GM18870 (cell line): ENCODE measurements around the gene CMA1.
"Not testable (repeated sequence)": the region's sequence is repeated elsewhere in the genome, so short reads cannot be mapped to it uniquely, and the experiment has no call there.

Source experiments
- ATAC-seq: cut with Tn5 transposase; IDR thresholded peaks from one replicate; pipeline ENCODE4 v1.9.1; 2021; ENCODE audit warnings: moderate library complexity; ENCODE audit not compliant: unreplicated experiment

CMA1 gene, protein sequence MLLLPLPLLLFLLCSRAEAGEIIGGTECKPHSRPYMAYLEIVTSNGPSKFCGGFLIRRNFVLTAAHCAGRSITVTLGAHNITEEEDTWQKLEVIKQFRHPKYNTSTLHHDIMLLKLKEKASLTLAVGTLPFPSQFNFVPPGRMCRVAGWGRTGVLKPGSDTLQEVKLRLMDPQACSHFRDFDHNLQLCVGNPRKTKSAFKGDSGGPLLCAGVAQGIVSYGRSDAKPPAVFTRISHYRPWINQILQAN

DNA sequence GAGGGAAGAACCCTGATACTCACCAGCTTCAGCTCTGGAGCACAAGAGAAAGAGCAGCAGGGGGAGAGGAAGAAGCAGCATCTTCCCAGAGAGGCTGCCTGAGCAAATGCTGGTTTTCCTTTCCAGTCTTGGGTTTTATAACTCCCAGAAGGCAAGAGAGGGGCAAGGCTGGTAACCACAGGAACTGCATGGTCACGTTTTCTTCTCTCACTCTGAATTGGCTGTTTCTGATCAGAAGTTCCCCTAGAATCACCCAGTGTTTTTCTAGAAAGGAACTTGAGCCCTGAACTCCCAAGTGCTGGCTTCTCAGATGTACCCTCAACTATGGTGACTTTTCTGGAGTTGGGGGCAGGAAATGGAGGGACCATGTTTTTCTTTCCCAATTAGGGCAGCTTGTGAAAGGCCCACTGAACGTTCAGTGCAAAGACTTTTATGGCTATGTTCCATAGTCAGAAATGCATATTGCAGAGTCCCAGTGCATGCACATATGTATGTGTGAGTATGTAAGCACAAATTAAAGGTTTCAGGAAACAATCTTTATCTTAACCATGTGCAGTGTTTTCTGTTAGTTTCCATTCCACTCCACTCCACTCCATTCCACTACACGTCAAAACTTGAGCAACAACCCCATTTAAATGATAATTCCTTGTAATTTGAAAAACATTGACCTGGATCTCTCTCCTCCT lies at the start of gene CMA1:
Gene CMA1 (minus strand): TSS at position 111 of the 686 bp plus-strand sequence. CDS start 30 bp downstream, at position 81.
- ATAC-seq, result peak; percentile 49

DNA sequence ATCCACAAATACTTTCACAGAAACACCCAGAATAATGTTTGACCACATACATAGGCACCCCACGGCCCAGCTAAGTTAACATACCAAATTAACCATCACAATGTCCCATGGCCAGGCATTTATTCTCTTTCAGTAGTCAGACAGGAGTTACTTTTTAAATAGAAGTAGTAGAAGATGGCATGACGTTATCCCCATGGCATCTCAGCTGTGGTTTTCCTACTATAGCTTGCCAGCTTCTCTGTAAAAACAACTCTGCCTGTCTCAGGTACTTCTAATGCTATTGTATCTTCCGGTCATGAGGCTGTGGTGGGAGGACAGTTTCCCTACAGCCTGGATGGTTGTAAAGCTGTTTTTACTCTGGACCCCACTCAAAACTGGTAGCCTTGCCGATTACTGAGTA lies 48.7 kb upstream of the CMA1 start:
- no peak for ATAC-seq

DNA sequence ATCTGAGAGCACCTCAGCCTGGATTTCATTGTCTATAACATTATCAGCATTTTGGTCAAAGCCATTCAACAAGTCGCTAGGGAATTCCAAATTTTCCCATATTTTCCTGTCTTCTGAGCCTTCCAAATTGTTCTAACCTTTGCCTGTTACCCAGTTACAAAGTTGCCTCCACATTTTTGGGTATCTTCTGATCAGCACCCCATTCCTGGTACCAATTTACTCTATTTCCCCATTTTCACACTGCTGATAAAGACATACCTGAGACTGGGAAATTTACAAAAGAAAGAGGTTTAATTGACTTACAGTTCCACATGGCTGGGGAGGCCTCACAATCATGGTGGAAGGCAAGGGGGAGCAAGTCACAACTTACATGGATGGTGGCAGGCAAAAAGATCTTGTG lies 41.0 kb upstream of the CMA1 start:
- ATAC-seq, result not testable (repeated sequence)

DNA sequence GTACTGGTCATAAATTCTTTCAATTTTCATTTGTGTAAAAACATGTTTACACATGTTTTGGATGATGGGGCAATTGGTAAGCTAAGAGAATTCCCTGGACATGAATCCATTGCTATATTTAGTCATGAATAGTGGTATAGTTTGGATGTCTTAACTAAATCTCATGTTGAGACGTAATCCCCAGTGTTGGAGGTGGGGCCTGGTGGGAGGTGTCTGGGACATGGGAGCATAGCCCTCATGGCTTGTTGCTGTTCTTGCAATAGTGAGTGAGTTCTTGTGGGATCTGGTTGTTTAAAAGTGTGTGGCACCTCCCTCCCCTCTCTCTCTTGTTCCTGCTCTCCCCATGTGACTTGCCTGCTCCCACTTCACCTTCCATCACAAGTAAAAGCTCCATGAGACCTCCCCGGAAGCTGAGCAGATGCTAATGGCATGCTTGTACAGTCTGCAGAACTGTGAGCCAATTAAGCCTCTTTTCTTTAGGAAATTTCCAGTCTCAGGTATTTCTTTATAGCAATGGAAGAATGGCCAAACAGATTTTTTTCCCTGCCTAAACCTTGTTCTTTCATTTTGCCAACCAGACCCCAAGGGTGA lies 34.4 kb upstream of the CMA1 start:
- no peak for ATAC-seq

DNA sequence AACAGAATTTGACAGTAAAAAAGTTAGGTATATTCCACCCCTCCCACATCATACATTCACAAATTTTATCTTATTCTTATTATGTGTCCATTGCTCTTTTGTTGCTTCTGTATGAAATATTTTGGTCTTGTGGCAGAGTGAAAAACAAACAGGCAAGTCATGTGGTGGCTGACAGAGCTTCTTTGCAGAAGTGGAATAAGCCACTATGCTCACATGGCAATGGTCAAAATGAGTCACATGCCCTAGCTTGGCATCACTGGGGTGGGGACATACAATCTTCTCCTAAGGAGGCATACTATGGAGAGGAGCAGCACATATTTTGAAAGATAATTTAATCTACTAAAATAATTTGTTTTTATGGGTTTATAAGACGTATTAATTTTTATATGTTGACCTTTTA lies 27.7 kb upstream of the CMA1 start:
- ATAC-seq, result peak; percentile 52

DNA sequence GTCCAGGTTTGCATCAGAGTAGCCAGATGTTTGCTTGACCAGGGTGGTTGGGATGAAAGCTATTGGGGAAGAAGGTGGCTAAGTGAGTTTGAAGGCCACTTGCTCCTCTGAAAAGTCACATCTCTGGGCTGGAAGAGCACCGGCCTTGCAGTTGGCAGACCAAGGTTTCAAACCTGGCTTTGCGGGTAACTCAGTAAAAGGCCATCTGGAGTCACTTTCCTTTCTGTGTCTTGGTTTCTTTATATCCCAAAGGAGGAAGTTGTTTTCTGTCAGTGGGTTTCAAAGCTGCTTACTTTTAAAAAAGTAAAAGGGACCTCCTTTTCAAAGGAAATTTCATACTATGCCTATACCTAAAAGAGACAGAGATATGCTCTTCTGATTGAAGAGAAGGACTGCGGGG lies 26.2 kb upstream of the CMA1 start:
- no peak for ATAC-seq

DNA sequence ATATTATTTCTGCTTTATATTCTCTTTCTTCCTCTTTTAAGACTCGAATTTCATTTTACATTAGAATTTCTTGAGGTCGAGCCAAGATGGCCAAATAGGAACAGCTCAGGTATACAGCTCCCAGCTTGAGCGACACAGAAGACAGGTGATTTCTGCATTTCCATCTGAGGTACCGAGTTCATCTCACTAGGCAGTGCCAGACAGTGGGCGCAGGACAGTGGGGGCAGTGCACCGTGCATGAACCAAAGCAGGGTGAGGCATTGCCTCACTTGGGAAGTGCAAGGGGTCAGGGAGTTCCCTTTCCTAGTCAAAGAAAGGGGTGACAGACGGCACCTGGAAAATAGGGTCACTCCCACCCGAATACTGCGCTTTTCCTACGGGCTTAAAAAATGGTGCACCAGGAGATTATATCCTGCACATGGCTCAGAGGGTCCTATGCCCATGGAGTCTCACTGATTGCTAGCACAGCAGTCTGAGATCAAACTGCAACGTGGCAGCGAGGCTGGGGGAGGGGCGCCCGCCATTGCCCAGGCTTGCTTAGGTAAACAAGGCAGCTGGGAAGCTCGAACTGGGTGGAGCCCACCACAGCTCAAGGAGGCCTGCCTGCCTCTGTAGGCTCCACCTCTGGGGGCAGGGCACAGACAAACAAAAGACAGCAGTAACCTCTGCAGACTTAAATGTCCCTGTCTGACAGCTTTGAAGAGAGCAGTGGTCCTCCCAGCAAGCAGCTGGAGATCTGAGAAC lies 18.0 kb upstream of the CMA1 start:
- not testable (repeated sequence) for ATAC-seq

DNA sequence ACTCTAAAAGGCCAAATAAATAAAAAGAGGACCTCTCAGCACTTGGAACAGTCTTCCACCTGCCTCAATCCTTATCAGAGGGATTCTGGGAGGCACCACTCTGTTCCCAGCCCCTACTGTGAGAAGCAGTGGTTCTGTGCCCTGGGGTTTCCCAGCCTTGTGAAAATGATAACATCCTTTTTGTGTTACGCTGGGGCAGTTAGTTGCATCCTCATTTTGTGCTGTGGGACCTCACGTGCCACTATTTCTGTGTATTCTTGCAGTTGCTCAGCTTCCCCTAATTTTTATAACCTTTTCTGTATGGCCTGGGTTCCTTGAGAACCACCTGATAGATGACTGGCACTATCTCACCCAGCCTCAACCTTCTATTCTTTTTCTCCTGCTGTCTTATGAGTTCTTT lies 10.8 kb upstream of the CMA1 start:
- ATAC-seq, result no peak

DNA sequence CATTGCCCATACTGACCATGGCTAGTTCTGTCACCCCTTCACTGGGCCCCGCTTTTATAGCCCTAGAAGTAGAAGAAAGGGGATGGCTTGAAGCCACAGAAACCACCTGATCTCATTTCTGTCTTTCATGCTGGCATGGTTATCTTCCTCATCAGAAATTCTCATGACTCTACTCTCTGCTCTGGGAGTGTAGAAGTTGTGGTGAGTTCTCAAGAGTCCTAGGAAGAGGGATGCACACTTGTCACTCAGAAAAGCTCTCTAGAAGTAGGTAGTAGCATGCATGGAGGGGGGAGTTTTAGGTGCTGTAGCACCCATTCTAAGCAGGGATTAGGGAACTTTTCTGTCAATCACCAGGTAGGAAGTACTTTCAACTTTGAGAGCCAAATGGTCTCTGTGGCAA lies 6.1 kb upstream of the CMA1 start:
- no peak for ATAC-seq

DNA sequence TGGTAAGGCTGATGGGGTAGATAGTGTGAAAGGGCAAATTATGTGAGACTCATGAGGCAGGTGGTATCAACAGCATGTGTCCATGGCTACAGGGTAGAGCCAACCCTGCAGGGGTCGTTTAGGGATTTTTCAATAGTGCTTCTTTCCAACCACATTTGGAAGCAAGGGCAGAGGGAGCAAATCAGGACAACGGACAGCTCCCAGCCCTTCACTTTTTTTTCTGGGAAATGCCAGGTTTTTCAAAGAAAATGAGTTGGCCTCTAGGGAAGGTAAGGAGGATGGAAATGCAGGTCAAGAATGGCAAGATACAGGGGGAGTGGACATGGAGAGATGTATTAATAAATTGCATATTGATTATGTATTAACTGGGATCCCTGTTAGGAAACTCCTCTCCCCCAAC lies 4.9 kb upstream of the CMA1 start:
- ATAC-seq, result no peak

DNA sequence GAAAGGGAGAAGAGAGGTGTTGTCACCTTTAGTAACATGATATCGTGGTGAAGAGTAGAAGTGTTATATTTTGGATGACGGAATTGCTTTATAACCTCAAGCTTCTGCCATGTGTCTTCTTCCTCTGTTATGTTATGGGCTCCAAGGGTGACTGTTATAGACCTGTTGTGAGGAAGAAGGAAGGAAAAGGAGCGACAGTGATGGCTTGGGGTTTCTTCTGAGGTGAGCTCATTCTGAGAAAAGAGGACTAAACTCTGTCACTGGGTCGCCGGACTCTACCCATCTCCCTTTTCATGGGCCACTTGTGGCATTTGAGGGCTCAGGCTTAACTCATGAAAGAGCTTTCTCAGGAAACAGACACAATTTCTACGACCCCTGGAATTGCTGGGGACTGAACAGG lies 1.6 kb downstream of the CMA1 start:
- ATAC-seq, result no peak

DNA sequence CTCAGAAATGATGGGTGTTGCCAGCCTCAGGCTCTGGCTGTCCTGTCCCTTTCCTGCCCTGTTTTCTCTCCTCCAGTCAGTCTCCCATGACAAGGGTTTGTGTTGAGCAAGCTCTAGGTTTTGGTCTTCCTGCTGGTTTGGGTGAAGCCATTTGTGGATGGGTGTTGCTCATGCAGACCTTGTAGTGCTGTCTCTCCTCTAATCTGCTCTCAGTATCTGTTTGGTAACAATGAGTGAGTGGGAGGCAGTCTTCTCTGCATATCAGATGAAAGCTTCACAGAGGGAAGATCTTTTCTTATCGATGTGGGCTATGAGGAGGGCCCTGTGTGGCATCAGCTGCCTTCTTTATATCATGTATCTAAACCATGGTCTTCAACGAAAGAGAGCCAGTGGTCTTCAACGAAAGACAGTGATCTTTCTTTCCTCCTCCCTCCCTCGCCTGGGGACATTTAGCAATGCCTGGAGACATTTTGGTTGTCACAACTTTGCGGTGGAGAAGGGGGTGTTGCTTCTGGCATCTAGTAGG lies 3.6 kb downstream of the CMA1 start:
- ATAC-seq, result no peak

DNA sequence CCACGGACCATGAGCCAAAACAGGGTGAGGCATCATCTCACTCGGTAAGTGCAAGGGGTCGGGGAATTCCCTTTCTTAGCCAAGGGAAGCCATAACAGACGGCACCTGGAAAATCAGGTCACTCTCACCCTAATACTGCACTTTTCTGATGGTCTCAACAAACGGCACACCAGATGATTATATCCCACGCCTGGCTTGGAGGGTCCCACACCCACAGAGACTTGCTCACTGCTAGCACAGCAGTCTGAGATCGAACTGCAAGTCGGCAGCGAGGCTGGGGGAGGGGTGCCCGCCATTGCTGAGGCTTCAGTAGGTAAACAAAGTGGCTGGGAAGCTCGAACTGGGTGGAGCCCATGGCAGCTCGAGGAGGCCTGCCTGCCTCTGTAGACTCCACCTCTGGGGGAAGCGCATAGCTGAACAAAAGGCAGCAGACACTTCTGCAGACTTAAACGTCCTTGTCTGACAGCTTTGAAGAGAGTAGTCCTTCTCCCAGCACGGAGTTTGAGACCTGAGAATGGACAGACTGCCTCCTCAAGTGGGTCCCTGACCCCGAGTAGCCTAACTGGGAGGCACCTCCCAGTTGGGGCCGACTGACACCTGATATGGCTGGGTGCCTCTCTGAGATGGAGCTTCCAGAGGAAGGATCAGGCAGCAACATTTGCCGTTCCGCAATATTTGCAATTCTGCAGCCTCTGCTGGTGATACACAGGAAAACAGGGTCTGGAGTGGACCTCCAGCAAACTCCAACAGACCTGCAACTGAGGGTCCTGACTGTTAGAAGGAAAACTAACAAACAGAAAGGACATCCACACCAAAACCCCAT lies 16.3 kb downstream of the CMA1 start:
- not testable (repeated sequence) for ATAC-seq

DNA sequence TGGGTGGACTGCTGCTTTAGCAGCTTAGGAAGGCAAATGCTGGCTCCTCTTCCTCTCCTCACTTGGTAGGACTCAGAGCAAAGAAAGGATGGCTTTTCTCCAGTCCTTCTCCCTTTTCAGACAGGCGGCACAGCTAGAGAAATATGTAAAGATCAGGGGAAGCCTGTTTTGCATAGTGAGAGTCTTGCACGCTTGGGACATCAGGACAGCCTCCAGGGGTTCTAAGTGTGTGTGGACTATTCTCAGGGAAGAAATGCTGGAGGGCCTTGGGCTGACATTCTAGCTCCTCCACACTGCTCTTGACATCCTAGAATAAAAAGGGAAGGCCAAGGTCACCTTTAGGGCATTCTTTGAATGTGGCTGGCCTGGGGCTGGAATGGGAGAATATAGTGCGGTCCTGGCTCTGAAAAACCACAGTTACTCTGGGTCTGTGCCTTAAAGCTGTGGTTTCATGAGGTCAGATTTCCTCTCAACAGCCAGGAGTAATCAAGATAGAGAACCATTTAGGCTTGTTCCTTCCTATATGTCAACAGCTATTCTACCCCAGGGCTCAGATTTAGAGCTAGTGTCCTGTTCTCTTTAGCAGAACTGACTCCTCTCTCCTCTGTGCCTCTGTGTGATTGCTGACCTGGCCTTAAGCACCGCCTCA lies 24.3 kb downstream of the CMA1 start:
- peak; percentile 54 for ATAC-seq

DNA sequence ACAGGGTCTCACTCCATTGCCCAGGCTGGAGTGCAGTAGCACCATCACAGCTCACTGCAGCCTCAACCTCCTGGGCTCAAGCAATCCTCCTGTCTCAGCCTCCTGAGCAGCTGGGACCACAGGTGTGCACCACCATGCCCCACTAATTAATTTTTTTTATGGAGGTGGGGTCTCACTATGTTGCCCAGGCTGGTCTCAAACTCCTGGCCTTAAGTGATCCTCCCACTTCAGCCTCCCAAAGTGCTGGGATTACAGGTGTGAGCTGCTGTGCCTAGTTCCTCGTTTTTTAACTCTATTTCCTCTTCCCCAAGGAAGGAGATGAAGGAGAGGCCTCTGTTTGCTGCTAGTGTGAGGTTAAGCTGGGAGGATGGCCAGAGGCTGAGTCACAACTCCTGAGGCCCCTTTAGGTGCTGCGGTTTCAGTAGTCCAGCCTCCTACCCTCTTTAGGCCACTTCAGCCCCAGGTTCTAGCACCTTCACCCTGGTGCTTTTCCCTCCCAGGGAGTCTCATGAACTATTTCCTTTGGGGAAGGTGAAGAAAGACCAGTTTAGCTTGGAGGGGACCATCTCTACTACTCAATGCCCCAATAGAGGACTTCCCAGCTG lies 25.3 kb downstream of the CMA1 start:
- peak; percentile 12 for ATAC-seq

DNA sequence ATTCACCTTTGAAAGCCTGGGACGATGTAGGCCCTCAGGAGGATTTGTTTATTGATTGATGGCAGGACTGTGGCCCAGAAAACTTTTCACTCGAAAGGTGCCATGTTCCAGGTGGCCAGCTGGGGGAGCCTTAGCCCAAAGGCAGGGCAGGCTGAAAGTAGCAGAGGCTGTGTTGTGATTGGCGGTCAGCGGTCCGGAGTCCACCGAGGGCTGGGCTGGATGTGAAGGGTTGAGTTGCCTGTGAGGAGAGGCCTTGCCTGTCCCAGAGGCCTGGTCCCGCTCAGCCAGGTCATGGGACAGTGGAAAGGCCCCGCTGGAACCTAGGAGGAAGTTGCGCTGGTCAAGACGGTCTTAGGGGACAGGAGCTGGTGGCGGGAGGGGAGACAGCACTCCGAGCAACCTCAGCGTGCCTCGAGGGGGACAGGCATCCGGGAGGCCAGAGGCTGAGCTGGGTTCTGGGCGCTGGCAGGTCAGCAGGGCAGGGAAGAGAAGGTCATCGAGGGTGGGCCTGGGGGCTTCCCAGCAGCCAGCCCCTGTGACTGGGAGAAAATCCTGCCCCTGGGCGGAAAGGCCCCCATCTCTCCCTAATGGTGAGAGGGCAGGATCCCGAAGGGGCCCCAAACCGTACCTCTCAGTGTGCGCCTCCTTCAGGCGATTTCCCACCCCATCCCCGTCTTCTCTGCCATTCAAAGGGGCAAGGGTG lies 26.3 kb downstream of the CMA1 start:
- peak; percentile 54 for ATAC-seq

DNA sequence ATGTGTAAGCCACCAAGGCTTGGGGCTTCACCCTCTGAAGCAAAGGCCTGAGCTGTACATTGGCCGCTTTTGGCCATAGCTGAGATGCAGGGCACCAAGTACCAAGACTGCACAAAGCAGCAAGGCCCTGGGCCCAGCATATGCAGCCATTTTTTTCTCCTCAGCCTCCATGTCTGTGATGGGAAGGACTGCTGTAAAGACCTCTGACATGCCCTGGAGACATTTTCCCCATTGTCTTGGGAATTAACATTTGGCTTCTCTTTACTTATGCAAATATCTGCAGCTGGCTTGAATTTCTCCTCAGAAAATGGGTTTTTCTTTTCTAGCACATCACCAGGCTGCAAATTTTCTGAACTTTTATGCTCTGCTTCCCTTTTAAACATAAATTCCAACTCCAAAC lies 28.1 kb downstream of the CMA1 start:
- not testable (repeated sequence) for ATAC-seq

DNA sequence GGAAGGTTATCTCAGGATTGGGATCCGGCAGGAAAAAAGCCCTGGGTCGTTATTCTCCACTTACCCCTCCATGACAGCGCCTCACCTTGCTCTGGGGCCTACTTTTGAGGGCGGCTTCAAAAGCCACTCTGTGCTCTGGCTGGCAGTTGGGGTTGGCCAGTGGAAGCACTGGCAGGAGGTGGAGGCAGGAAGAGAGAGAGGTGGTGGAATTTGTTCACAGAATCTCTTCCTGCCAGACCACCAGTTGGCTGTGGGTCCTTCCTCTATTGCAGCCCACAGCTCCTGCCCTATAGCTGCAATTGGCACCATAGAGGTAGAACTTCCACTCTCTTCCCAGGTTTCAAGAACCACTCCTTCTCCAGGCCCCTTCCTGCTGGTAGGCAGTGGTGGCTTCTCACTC lies 32.8 kb downstream of the CMA1 start:
- no peak for ATAC-seq

DNA sequence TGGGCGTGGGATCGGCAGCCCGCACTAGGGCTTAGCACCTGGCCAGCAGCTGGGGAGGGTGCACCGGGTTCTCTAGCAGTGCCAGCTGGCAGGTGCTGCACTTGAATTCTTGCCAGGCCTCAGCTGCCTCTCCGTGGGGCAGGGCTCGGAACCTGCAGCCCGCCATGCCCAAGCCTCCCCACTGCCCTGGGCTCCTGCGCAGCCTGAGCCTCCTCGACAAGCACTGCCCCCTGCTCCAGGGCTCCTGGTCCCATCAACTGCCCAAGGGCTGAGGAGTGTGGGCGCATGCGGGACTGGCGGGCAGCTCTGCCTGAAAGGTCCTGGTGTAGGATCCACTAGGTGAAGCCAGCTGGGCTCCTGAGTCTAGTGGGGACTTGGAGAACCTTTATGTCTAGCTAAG lies 34.9 kb downstream of the CMA1 start:
- ATAC-seq, result no peak
